Cardiac muscle cell (in vitro differentiated cells and primary cell): ENCODE data around the gene PRKCQ. TPM values are rescaled to one million over a fixed set of nuclear protein-coding genes. Genes with fewer than 3 reads are reported as not detected.

Experiments
- DNase-seq, 2 donors: peaks; one replicate each; pipeline versions ENCODE4 v3.0.0 to v3.0.0-alpha.2; 2010 to 2017; ENCODE audit warnings: low read depth in 1 of 2, low spot score in 1 of 2
- H3K27ac ChIP-seq: fragments of 200-600 bp; sonication (generic); 2 replicates; pipeline ENCODE4 v1.5.1; 2016
- H3K27me3 ChIP-seq: fragments of 200-600 bp; sonication (generic); 2 replicates; pipeline ENCODE4 v1.6.0; 2016; ENCODE audit warnings: control low read depth
- H3K36me3 ChIP-seq: fragments of 200-600 bp; sonication (generic); 2 replicates; pipeline ENCODE4 v1.5.1; 2016; ENCODE audit warnings: control low read depth
- H3K4me1 ChIP-seq: fragments of 200-600 bp; sonication (generic); 2 replicates; pipeline ENCODE4 v1.8.1; 2017; ENCODE audit warnings: low read depth, mild to moderate bottlenecking, mixed run types
- H3K4me3 ChIP-seq: fragments of 200-600 bp; sonication (generic); 2 replicates; pipeline ENCODE4 v1.5.1; 2016; ENCODE audit warnings: mild to moderate bottlenecking
- H3K9me3 ChIP-seq: fragments of 200-600 bp; sonication (generic); 2 replicates; pipeline ENCODE4 v1.5.1; 2017; ENCODE audit warnings: low read depth, mild to moderate bottlenecking, control low read depth
- CTCF ChIP-seq: IDR thresholded peaks from 2 replicates; pipeline ENCODE4 v1.5.1; 2012; ENCODE audit warnings: low read depth, mild to moderate bottlenecking, low read length
- polyA plus RNA-seq: library from polyadenylated mRNA; unstranded; fragments of >200 nt; fragmentation: Nextera tagmentation; extraction: Ambion mirVana; gene quantifications from 2 replicates; pipeline ENCODE4 v1.2.1, GENCODE V29; 2016
- total RNA-seq: library from RNA; depleted of rRNA; stranded (reverse); fragments of >200 nt; gene quantifications from 2 replicates; pipeline ENCODE4 v1.2.3, GENCODE V29; 2016

PRKCQ gene
- total and polyA plus RNA-seq, 2 experiments from 2014 or later, result 3.7 to 4.1 TPM

DNA sequence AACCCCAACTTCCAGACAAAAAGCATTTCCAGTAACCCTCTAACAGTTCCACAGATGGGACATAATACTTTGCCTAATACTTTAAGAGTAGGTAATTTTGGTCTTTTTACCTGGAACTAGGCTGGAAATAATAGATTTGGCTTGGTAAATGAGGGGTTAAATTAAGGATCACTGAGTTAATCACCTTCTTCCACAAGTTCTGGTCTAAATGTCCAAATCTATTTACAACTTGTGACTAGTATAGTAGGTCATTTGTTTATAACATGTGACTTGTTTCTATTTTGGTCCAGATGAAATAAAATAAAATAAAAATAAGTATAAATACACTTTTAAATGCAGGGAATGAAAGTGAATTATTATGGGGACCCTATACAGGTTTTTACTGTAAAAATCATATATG, 80.1 kb downstream of the PRKCQ start:
- Histone ChIP-seq H3K4me3 (no peak overlapping the region), H3K27me3 (no peaks in the 10 kb centered on the region), H3K36me3 (no peaks in the 10 kb centered on the region), H3K27ac (no peak overlapping the region), H3K4me1 (no peaks in the 10 kb centered on the region), H3K9me3 (no peaks in the 10 kb centered on the region)
- TF ChIP-seq CTCF, result no peak
- DNase-seq, result no peak

- TF ChIP-seq CTCF, result no peak
- no peak for DNase-seq
- H3K9me3 ChIP-seq, result no peaks in the 10 kb centered on the region
These were observed 81.3 kb downstream of the PRKCQ start for GRCh38 chr10:6498771-6499170.

GRCh38 chr10:6497620-6498019, 82.5 kb downstream of the PRKCQ start:
- H3K27ac ChIP-seq, result no peak overlapping the region
- H3K4me1 ChIP-seq, result no peaks in the 10 kb centered on the region
- no peaks in the 10 kb centered on the region for H3K27me3 ChIP-seq
- no peak for DNase-seq
- H3K36me3 ChIP-seq, result no peaks in the 10 kb centered on the region
- TF ChIP-seq CTCF, result no peak
- H3K9me3 ChIP-seq, result no peaks in the 10 kb centered on the region
- H3K4me3 ChIP-seq, result no peak overlapping the region

More at GRCh38 chr10:6498771-6499170, 81.3 kb downstream of the PRKCQ start:
- no peak overlapping the region for H3K27ac ChIP-seq
- no peaks in the 10 kb centered on the region for H3K27me3 ChIP-seq
- no peaks in the 10 kb centered on the region for H3K36me3 ChIP-seq
- no peak overlapping the region for H3K4me3 ChIP-seq
- no peaks in the 10 kb centered on the region for H3K4me1 ChIP-seq

DNA sequence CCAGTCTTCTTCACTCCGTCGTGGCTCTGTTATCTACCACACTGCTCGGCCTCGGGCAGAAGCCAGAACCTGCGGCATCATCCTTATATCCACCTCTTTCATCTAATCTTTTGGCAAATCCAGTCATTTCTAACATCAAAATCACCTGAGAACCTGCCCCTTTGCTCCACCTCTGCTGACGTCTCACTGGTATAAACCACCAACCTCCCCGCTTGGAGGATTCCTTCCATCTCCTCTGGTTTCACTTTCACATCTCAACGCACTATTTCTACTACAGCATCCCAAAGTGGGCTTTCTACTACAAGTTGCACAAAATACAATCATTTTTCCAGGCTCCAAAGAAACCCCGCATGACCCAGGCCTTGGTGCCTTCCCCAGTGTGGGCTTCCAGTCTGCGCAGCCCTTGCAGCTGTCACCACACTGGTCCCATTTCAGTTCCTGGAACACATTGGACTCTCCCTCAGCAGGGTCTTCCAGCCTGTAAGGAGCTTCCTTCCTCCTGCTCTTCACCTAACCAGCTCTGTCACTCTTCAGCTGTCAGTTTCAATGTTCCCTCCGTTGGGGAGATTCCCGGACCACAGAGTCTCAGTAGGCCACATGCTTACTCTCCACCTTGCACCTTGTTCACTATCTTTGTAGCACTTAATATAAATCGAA, 85.0 kb downstream of the PRKCQ start:
- no peak for DNase-seq

DNA sequence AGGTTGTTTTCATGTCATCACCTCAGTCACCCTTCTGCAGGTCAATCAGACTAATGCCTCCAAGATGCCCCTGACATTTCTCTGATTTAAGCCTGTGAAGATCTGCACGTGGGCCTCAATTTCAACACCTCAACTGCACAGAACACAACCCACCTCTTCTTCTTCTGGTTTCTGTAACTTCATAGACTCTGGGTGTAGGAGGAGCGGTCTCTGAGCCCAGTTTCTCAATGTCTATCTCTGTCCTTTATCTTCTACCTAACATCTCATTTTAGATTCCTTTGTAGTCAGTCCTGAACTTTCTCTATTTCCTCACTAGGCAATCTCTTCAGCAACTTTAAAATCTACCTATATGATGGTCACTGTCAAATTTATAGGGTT, 85.6 kb downstream of the PRKCQ start:
- no peaks in the 10 kb centered on the region for H3K27me3 ChIP-seq
- no peak for TF ChIP-seq CTCF
- H3K4me1 ChIP-seq, result no peaks in the 10 kb centered on the region
- H3K36me3 ChIP-seq, result no peaks in the 10 kb centered on the region
- no peak overlapping the region for H3K27ac ChIP-seq
- DNase-seq, result no peak
- H3K9me3 ChIP-seq, result no peaks in the 10 kb centered on the region
- no peak overlapping the region for H3K4me3 ChIP-seq

More for the DNA sequence above, 85.0 kb downstream of the PRKCQ start:
- Histone ChIP-seq H3K27ac (no peak overlapping the region), H3K27me3 (no peaks in the 10 kb centered on the region), H3K4me1 (no peaks in the 10 kb centered on the region), H3K4me3 (no peak overlapping the region), H3K9me3 (no peaks in the 10 kb centered on the region), H3K36me3 (no peaks in the 10 kb centered on the region)
- TF ChIP-seq CTCF, result no peak
